ENCODE results near the gene EMC8.

- TF ChIP-seq RAD21 (IDR thresholded peaks at IDR 0.05 in 1 of 2, conservative IDR thresholded peaks at IDR 0.05 in 1 of 2; ENCODE audit: low read depth in 2 of 2, low read length in 2 of 2) = no peak
- no peak for TF ChIP-seq MAX (IDR thresholded peaks at IDR 0.05)
- TF ChIP-seq CTCF (IDR thresholded peaks at IDR 0.05; ENCODE audit: control extremely low read depth in 1 of 3, insufficient read depth in 1 of 3, low read depth in 1 of 3, low read length in 3 of 3) = no peak
- TF ChIP-seq FOSL1 (IDR thresholded peaks at IDR 0.05; ENCODE audit: insufficient read depth, low read depth, low read length) = no peak
- no peak for TF ChIP-seq SIRT6 (IDR thresholded peaks at IDR 0.05; ENCODE audit: low read length)
- TF ChIP-seq TAF1 (IDR thresholded peaks at IDR 0.05; ENCODE audit: low read depth, low read length) = no peak
- TF ChIP-seq BRCA1 (IDR thresholded peaks at IDR 0.05; ENCODE audit: low read depth, low read length) = no peak
- no peak for TF ChIP-seq TCF12 (IDR thresholded peaks at IDR 0.05; ENCODE audit: low read depth, low read length)
- no peak for TF ChIP-seq EP300 (IDR thresholded peaks at IDR 0.05; ENCODE audit: borderline replicate concordance in 1 of 2, low read depth in 2 of 2, low read length in 2 of 2)
Observed at GRCh38 chr16:85754413-85754812, 44.9 kb downstream of the EMC8 start.

Measured in H1 (cell line).